H9 (cell line): Measurements from ENCODE around the gene PUM1. TPM values are rescaled to one million over a fixed set of nuclear protein-coding genes. Genes with fewer than 3 reads are reported as not detected.

Experiments used
- DNase-seq: peaks from one replicate; pipeline ENCODE4 v3.0.0-alpha.2; 2017
- H2AFZ ChIP-seq: one replicate; pipeline ENCODE4 v1.6.1; 2013; ENCODE audit warnings: mild to moderate bottlenecking, low read length, control low read depth, moderate library complexity
- H2AK5ac ChIP-seq: 2 replicates; pipeline ENCODE4 v1.6.1; 2013; ENCODE audit warnings: low read length, control low read depth, mixed read lengths; ENCODE audit not compliant: insufficient read length
- H2BK120ac ChIP-seq: one replicate; pipeline ENCODE4 v1.6.1; 2013; ENCODE audit warnings: low read depth, mild to moderate bottlenecking, low read length, control low read depth, inconsistent platforms; ENCODE audit not compliant: poor library complexity, severe bottlenecking
- H2BK12ac ChIP-seq: 2 replicates; pipeline ENCODE4 v1.6.1; 2013; ENCODE audit warnings: low read length, control low read depth, mixed read lengths, low read depth; ENCODE audit not compliant: insufficient read length
- H2BK15ac ChIP-seq: 2 replicates; pipeline ENCODE4 v1.6.1; 2013; ENCODE audit warnings: low read depth, low read length, control low read depth
- H2BK20ac ChIP-seq: one replicate; pipeline ENCODE4 v1.6.1; 2013; ENCODE audit warnings: low read depth, mild to moderate bottlenecking, low read length, control low read depth, inconsistent platforms; ENCODE audit not compliant: poor library complexity, severe bottlenecking
- H2BK5ac ChIP-seq: 2 replicates; pipeline ENCODE4 v1.6.1; 2013; ENCODE audit warnings: low read length, control low read depth, mixed read lengths; ENCODE audit not compliant: insufficient read length
- H3K14ac ChIP-seq: 2 replicates; pipeline ENCODE4 v1.6.1; 2013; ENCODE audit warnings: low read length, control low read depth; ENCODE audit not compliant: insufficient read depth
- H3K18ac ChIP-seq: 2 replicates; pipeline ENCODE4 v1.6.1; 2013; ENCODE audit warnings: low read depth, mild to moderate bottlenecking, mixed read lengths, low read length, control low read depth; ENCODE audit not compliant: insufficient read length
- H3K23ac ChIP-seq: 2 replicates; pipeline ENCODE4 v1.6.1; 2013; ENCODE audit warnings: low read length, control low read depth, mixed read lengths, low read depth; ENCODE audit not compliant: insufficient read length
- H3K23me2 ChIP-seq: 2 replicates; pipeline ENCODE4 v1.6.1; 2013; ENCODE audit warnings: low read depth, mild to moderate bottlenecking, mixed read lengths, low read length, control low read depth; ENCODE audit not compliant: insufficient read length, poor library complexity, severe bottlenecking
- H3K27ac ChIP-seq: 2 replicates; pipeline ENCODE4 v1.5.1; 2013; ENCODE audit warnings: low read length, control low read depth, mixed read lengths, low read depth; ENCODE audit not compliant: insufficient read length
- H3K27me3 ChIP-seq: 2 replicates; pipeline ENCODE4 v1.6.1; 2013; ENCODE audit warnings: low read length, control low read depth, inconsistent platforms; ENCODE audit not compliant: insufficient read depth
- H3K4ac ChIP-seq: 2 replicates; pipeline ENCODE4 v1.6.1; 2013; ENCODE audit warnings: low read depth, mild to moderate bottlenecking, control low read depth, inconsistent platforms, low read length, moderate library complexity
- H3K4me1 ChIP-seq: 2 replicates; pipeline ENCODE4 v1.6.1; 2013; ENCODE audit warnings: low read length, control low read depth, inconsistent platforms; ENCODE audit not compliant: insufficient read depth
- H3K4me2 ChIP-seq: 2 replicates; pipeline ENCODE4 v1.6.1; 2013; ENCODE audit warnings: low read length, control low read depth, mixed read lengths; ENCODE audit not compliant: insufficient read length, insufficient read depth
- H3K56ac ChIP-seq: 2 replicates; pipeline ENCODE4 v1.6.1; 2013; ENCODE audit warnings: low read depth, mild to moderate bottlenecking, mixed read lengths, low read length, control low read depth; ENCODE audit not compliant: insufficient read length
- H3K79me1 ChIP-seq: 2 replicates; pipeline ENCODE4 v1.6.1; 2013; ENCODE audit warnings: low read depth, mild to moderate bottlenecking, moderate library complexity, low read length, control low read depth, inconsistent platforms; ENCODE audit not compliant: insufficient read depth, poor library complexity, severe bottlenecking
- H3K79me2 ChIP-seq: 2 replicates; pipeline ENCODE4 v1.6.1; 2013; ENCODE audit warnings: low read length, control low read depth, inconsistent platforms; ENCODE audit not compliant: insufficient read depth
- H3K9ac ChIP-seq: 2 replicates; pipeline ENCODE4 v1.6.1; 2013; ENCODE audit warnings: low read length, control low read depth, mixed read lengths; ENCODE audit not compliant: insufficient read length; ENCODE audit errors: extremely low read depth
- H3K9me3 ChIP-seq: one replicate; pipeline ENCODE4 v1.6.1; 2013; ENCODE audit warnings: low read depth, low read length, inconsistent platforms; ENCODE audit not compliant: control insufficient read depth
- H3T11ph ChIP-seq: one replicate; pipeline ENCODE4 v1.6.1; 2013; ENCODE audit warnings: mild to moderate bottlenecking, low read length, control low read depth, inconsistent platforms
- H4K20me1 ChIP-seq: one replicate; pipeline ENCODE4 v1.6.1; 2013; ENCODE audit not compliant: control insufficient read depth, insufficient read length, insufficient read depth
- H4K5ac ChIP-seq: 2 replicates; pipeline ENCODE4 v1.6.1; 2013; ENCODE audit warnings: low read depth, mild to moderate bottlenecking, mixed read lengths, low read length, control low read depth; ENCODE audit not compliant: insufficient read length
- H4K8ac ChIP-seq: replicated peaks from 2 replicates; pipeline ENCODE4 v1.6.1; 2013; ENCODE audit warnings: low read length, control low read depth, mixed read lengths, low read depth; ENCODE audit not compliant: insufficient read length
- H4K91ac ChIP-seq: 2 replicates; pipeline ENCODE4 v1.6.1; 2013; ENCODE audit warnings: low read depth, mild to moderate bottlenecking, moderate library complexity, mixed read lengths, low read length, control low read depth; ENCODE audit not compliant: insufficient read length
- H3K27ac Mint-ChIP-seq, 3 experiments: 2 replicates in 2 of 3; 3 replicates in 1 of 3; pipeline ENCODE4 v1.8.0; 2020 to 2021; ENCODE audit warnings: mixed read lengths in 3 of 3, mild to moderate bottlenecking in 1 of 3, moderate library complexity in 1 of 3
- H3K27me3 Mint-ChIP-seq: 2 replicates; pipeline ENCODE4 v1.8.0; 2021; ENCODE audit warnings: low read depth, mild to moderate bottlenecking, moderate library complexity, mixed read lengths
- H3K36me3 Mint-ChIP-seq, 3 experiments: 2 replicates in 2 of 3; 3 replicates in 1 of 3; pipeline ENCODE4 v1.8.0; 2020 to 2021; ENCODE audit warnings: low read depth in 3 of 3, mixed read lengths in 3 of 3; ENCODE audit not compliant: insufficient read depth in 1 of 3
- H3K4me1 Mint-ChIP-seq, 2 experiments: 2 replicates each; pipeline ENCODE4 v1.8.0; 2020; ENCODE audit warnings: mixed read lengths in 2 of 2
- H3K4me3 Mint-ChIP-seq, 2 experiments: 2 replicates in 1 of 2; 3 replicates in 1 of 2; pipeline ENCODE4 v1.8.0; 2020 to 2021; ENCODE audit warnings: mild to moderate bottlenecking in 2 of 2, mixed read lengths in 2 of 2, moderate library complexity in 1 of 2
- H3K9me3 Mint-ChIP-seq, 2 experiments: 2 replicates in 1 of 2; 3 replicates in 1 of 2; pipeline ENCODE4 v1.8.0; 2020; ENCODE audit warnings: mild to moderate bottlenecking in 2 of 2, mixed read lengths in 2 of 2, moderate library complexity in 1 of 2
- WGBS: extraction: QIAGEN DNeasy Blood & Tissue Kit; methylation state at CpG from one replicate; pipeline ENCODE4 v1.1.7; 2013; ENCODE audit warnings: missing lambda C conversion rate, low lambda C conversion rate, mixed read lengths; ENCODE audit not compliant: insufficient read length; ENCODE audit errors: extremely low coverage; 5-methylcytosine and 5-hydroxymethylcytosine counted together
- total RNA-seq: library from RNA; stranded (reverse); gene quantifications from 2 replicates; pipeline ENCODE4 v1.2.1, GENCODE V29; 2021
- TF ChIP-seq, protein P1 (sequence below): fragments of 200-600 bp; sonication (generic); conservative IDR thresholded peaks from 3 replicates; pipeline ENCODE4 v1.8.0; 2021; ENCODE audit warnings: antibody characterized with exemption, mild to moderate bottlenecking

The PUM1 gene
- total RNA-seq, 1 experiment from 2014 or later: 164 TPM

DNA sequence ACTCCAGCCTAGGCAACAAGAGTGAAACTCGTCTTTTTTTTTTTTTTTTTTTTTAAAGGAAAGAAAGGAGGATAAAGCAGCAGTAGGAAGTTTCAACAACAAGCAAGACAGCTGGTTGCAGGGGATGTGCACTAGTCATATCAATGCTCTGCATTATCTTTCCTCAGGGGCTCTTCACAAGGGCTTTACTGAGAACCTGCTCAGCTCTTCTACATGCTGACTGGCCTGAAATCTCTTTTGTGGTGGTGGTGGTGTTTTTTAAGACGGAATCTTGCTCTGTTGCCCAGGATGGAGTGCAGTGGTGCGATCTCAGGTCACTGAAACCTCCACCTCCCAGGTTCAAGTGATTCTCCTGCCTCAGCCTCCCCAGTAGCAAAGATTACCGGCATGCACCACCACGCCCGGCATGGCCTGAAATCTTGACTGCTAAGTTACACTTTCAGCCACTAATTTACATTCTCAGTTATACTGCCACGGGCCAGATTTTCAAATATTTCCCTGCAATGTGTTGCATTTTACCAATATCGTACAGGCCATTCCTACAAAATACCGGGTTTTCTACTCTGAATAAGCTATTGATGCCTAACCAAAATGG is 68.0 kb downstream of the PUM1 start:
- no peak overlapping the region for H3K18ac ChIP-seq
- no peak overlapping the region for H3K56ac ChIP-seq
- no peaks in the 10 kb centered on the region for H3K9me3 ChIP-seq
- no peak overlapping the region for H2AFZ ChIP-seq
- H2BK12ac ChIP-seq: no peak overlapping the region
- Mint-ChIP-seq H3K9me3 (no peaks in the 10 kb centered on the region), H3K27ac (peak overlapping the region in 2 of 3 experiments; percentile 66 to 75; a peak in 4 of 7 replicates), H3K4me3 (no peak overlapping the region), H3K4me1 (peaks cover 20 to 31% of the 10 kb centered on the region in 2 experiments), H3K36me3 (peaks cover 11 to 49% (median 37%) of the 10 kb centered on the region in 3 experiments; a peak in 6 of 7 replicates), H3K27me3 (no peaks in the 10 kb centered on the region)
- no peaks in the 10 kb centered on the region for H3K23me2 ChIP-seq
- H2AK5ac ChIP-seq: no peak overlapping the region
- TF ChIP-seq, protein P1, sequence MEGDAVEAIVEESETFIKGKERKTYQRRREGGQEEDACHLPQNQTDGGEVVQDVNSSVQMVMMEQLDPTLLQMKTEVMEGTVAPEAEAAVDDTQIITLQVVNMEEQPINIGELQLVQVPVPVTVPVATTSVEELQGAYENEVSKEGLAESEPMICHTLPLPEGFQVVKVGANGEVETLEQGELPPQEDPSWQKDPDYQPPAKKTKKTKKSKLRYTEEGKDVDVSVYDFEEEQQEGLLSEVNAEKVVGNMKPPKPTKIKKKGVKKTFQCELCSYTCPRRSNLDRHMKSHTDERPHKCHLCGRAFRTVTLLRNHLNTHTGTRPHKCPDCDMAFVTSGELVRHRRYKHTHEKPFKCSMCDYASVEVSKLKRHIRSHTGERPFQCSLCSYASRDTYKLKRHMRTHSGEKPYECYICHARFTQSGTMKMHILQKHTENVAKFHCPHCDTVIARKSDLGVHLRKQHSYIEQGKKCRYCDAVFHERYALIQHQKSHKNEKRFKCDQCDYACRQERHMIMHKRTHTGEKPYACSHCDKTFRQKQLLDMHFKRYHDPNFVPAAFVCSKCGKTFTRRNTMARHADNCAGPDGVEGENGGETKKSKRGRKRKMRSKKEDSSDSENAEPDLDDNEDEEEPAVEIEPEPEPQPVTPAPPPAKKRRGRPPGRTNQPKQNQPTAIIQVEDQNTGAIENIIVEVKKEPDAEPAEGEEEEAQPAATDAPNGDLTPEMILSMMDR: no peak
- H3K4ac ChIP-seq: no peak overlapping the region
- H4K8ac ChIP-seq: no peak overlapping the region
- H3K4me1 ChIP-seq: no peaks in the 10 kb centered on the region
- H4K91ac ChIP-seq: no peak overlapping the region
- H3K9ac ChIP-seq: no peak overlapping the region
- H3T11ph ChIP-seq: no peak overlapping the region
- no peak overlapping the region for H4K5ac ChIP-seq
- peaks cover 6% of the 10 kb centered on the region for H3K79me1 ChIP-seq
- no peak for DNase-seq
- peaks cover 5% of the 10 kb centered on the region; the same call in 1 of the 2 replicates for H3K79me2 ChIP-seq
- H3K27ac ChIP-seq: no peak overlapping the region
- H3K14ac ChIP-seq: no peak overlapping the region
- WGBS: no CpG with 5 or more reads among the region's 9 CpGs
- no peak overlapping the region for H2BK120ac ChIP-seq
- H2BK5ac ChIP-seq: no peak overlapping the region
- no peak overlapping the region for H3K23ac ChIP-seq
- no peaks in the 10 kb centered on the region for H4K20me1 ChIP-seq
- no peaks in the 10 kb centered on the region for H3K27me3 ChIP-seq
- no peak overlapping the region for H2BK15ac ChIP-seq
- no peak overlapping the region for H3K4me2 ChIP-seq
- no peak overlapping the region for H2BK20ac ChIP-seq
